D341Med (cell line): ENCODE results near the gene CNOT6L.
A peak's percentile ranks its signal among the peaks of the same experiment; 100 is the strongest.

Source experiments
- DNase-seq: peaks from one replicate; pipeline ENCODE4 v3.0.0; 2012; ENCODE audit warnings: low spot score

The CNOT6L gene

GRCh38 chr4:77820649-77821561 lies 1.7 kb upstream of the CNOT6L start:
- peak; percentile 28 for DNase-seq

- peak; percentile 96 for DNase-seq
These were observed 878 bp upstream of the CNOT6L start for GRCh38 chr4:77819843-77820648.

GRCh38 chr4:77819404-77819842 lies 255 bp upstream of the CNOT6L start:
- DNase-seq, result peak; percentile 72

- peak; percentile 82 for DNase-seq
These were observed 1.0 kb downstream of the CNOT6L start for GRCh38 chr4:77818073-77818601.

- DNase-seq, result no peak
These were observed 1.7 kb downstream of the CNOT6L start for GRCh38 chr4:77817304-77818072.

- DNase-seq, result no peak
These were observed 2.6 kb downstream of the CNOT6L start for GRCh38 chr4:77816546-77816945.

- DNase-seq, result no peak
These were observed 3.5 kb downstream of the CNOT6L start for GRCh38 chr4:77815636-77816035.

- no peak for DNase-seq
These were observed 13.3 kb downstream of the CNOT6L start for GRCh38 chr4:77805840-77806239.

GRCh38 chr4:77804471-77804870 lies 14.7 kb downstream of the CNOT6L start:
- no peak for DNase-seq

- DNase-seq, result no peak
These were observed 16.8 kb downstream of the CNOT6L start for GRCh38 chr4:77802402-77802801.

GRCh38 chr4:77801260-77801608 lies 17.9 kb downstream of the CNOT6L start:
- no peak for DNase-seq

GRCh38 chr4:77800483-77801259 lies 18.5 kb downstream of the CNOT6L start:
- no peak for DNase-seq

- no peak for DNase-seq
These were observed 19.1 kb downstream of the CNOT6L start for GRCh38 chr4:77800077-77800476.

- DNase-seq, result no peak
These were observed 20.8 kb downstream of the CNOT6L start for GRCh38 chr4:77798385-77798784.

GRCh38 chr4:77797239-77797638 lies 21.9 kb downstream of the CNOT6L start:
- no peak for DNase-seq

GRCh38 chr4:77795326-77795725 lies 23.8 kb downstream of the CNOT6L start:
- no peak for DNase-seq

GRCh38 chr4:77790146-77790545 lies 29.0 kb downstream of the CNOT6L start:
- DNase-seq, result no peak

GRCh38 chr4:77788990-77789389 lies 30.2 kb downstream of the CNOT6L start:
- DNase-seq, result no peak

- no peak for DNase-seq
These were observed 31.2 kb downstream of the CNOT6L start for GRCh38 chr4:77787969-77788368.

GRCh38 chr4:77785669-77786068 lies 33.5 kb downstream of the CNOT6L start:
- no peak for DNase-seq

GRCh38 chr4:77783895-77784294 lies 35.3 kb downstream of the CNOT6L start:
- no peak for DNase-seq
